Cardiac septum (tissue), 1 donor: ENCODE data around the gene FNTB. TPM values are rescaled to one million over a fixed set of nuclear protein-coding genes. Genes with fewer than 3 reads are reported as not detected.

Experiments used
- DNase-seq: peaks from one replicate; pipeline ENCODE4 v3.0.0-alpha.2; 2020; ENCODE audit warnings: low spot score
- intact Hi-C: fragments of 100-400 bp; cut with DNase I; formaldehyde crosslinking; loops from one replicate; pipeline ENCODE4 v1.14.0; 2022
- total RNA-seq: library from RNA; stranded (reverse); fragmentation: NEBNext Ultra II Directional; extraction: Animal tissue kit (Norgen Biotek cat#: 25700); gene quantifications from one replicate; pipeline ENCODE4 v1.2.1, GENCODE V29; 2021
- donor health status: DM: no; HTN: no; CAD: no.

Gene FNTB
- total RNA-seq, 1 donor from 2014 or later, result 18.7 TPM

- intact Hi-C loops, result no loop called here
- peak; percentile 70 for DNase-seq
Observed at GRCh38 chr14:64951724-64952123, 35.0 kb upstream of the FNTB start.

- DNase-seq, result peak; percentile 54
- intact Hi-C loops, result no loop called here
Observed at GRCh38 chr14:64952598-64953309, 33.9 kb upstream of the FNTB start.

DNA sequence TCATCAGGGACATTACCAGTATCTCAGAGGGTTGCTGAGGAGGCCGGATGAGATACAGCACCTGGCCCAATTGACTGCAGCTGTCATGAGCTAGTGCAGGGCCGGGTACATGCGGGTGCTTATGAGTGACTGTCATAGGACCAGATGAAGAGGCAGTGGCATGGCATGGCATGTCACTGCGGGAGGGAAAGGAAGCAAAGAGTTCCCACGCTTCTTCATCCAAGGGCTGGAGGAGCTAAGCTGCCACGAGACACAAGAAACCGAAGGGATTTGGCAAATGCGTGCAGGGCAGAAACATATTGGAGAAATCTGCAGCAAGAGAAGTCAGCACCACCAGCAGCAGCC is 33.4 kb upstream of the FNTB start:
- peak; percentile 70 for DNase-seq
- intact Hi-C loops, result no loop called here

- peak; percentile 53 for DNase-seq
- intact Hi-C loops, result no loop called here
Observed at GRCh38 chr14:64953661-64954060, 33.0 kb upstream of the FNTB start.

GRCh38 chr14:64954491-64955240 is 32.0 kb upstream of the FNTB start:
- DNase-seq, result peak; percentile 44
- intact Hi-C loops, result no loop called here

DNA sequence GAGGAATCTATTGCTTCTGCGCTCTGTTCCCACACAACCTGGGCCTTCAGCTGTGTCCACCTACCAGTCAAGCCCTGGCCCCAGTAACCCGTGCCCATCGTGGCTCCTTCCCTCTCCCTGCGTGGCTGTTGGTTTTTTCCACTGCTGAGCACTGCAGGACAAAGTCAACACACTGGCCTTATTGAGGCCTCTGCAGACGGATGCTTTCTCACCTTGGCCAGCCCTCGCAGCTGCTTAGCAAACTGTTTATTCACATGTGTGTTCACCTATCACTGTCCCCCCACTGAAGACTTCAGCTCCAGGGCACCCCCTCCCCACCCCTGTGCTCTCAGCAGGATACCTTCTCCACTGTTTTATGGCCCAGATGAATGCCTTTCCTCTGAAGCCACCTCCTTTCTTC is 31.4 kb upstream of the FNTB start:
- intact Hi-C loops, result no loop called here
- peak; percentile 66 for DNase-seq

- DNase-seq, result peak; percentile 19
- intact Hi-C loops, result no loop called here
Observed at GRCh38 chr14:64956697-64957406, 29.8 kb upstream of the FNTB start.

DNA sequence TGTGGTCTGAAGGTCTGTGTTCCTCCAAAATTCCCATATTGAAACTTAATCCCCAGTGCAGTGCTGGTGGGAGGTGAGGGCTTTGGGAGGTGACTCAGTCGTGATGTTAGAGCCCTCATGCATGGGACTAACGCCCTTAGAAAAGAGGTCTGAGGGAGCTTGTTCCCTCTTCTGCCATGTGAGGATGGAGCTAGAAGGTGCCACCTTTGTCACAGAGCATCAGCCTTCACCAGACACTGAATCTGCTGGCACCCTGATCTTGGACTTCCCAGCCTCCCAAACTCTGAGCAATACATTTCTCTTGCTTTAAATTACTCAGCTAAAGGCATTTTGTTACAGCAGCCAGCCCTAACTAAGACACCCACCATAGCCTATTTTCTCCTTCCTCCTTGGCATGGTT is 28.5 kb upstream of the FNTB start:
- intact Hi-C loops, result no loop called here

DNA sequence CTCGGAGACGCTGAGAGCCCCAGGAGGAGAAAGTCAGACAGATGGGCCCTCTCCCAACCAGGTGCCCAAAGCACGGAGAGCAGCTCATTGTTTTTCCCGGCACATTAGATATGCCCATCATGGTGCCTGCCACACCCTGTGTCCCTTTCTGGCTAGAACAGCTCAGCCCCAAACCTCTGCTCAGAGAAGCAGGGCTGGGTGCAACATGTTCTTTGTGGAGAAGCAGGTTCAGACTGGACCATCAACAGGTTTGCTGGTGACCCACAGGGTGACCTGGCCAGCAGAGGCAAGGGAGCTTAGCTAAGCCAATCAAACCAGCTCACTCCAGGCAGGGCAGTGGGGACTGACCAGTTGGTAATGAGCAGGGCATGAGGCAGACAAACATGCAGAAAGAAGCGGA is 28.0 kb upstream of the FNTB start:
- no peak for DNase-seq
- intact Hi-C loops, result no loop called here

More for the DNA sequence above, 28.5 kb upstream of the FNTB start:
- peak; percentile 22 for DNase-seq

DNA sequence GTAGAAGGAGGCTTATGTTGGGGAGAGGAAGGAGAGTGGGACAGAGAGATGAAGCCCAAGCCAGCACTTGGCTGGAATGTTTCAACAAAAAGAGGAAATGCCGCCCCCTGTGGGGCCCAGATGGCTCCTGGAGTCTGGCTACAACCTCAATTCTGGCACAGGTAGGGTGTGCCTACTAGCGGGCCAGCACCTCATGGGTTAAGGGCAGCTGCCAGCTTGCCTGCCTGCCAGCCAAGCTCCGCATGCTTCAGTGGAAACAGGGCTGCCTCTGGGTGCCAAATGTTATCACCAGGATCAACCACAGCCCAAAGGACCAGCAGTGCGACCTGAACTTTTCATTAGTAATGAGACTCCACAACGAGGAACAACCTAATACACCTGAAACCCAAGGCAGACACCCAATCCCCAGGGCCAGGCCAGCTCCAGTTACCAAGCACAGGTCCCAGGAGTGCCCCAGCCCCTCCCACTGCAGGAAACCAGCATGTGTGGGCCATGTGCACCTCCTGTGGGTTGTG is 25.9 kb upstream of the FNTB start:
- no peak for DNase-seq
- intact Hi-C loops, result no loop called here

DNA sequence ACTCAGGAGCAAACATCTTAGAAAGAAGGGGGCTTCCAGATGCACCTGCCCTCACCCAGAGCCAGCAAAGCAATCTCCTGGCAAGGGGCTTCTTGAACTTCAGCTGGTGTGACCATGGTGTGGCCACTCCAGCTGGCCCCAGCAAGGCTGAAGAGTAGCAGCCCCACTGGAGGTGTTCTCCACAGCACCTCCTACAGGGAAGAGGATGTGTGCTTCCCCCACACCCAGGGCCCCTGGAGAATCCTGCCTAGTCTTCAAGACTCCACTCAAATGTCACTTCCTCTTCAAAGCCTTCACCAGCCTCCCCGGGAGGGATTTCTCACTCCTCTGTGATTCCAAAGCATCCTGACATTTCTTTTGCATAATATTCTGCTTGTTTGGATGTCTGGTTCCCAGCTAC is 23.1 kb upstream of the FNTB start:
- intact Hi-C loops, result no loop called here
- no peak for DNase-seq

GRCh38 chr14:64965356-64966000 is 21.2 kb upstream of the FNTB start:
- DNase-seq, result no peak
- intact Hi-C loops, result no loop called here

- intact Hi-C loops, result no loop called here
- DNase-seq, result no peak
Observed at GRCh38 chr14:64966976-64967375, 19.7 kb upstream of the FNTB start.

DNA sequence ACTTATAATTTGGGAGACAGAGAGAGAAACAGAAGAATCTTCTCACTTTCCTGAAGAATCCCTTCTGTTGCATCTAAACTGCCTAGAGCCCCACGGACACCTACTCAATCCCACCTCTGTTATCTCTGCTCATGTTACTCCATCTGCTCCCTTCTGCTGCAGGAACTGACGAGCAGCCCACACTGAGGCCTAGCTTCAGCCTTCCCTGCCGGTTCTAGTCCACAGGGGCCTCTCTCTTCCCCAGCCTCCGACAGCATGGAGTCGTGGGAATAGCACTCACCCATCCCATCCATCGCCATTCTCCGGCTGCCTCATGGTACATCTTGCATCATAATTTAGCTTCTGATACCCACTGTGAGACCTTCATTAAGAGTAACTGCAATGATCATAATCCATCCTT is 18.5 kb upstream of the FNTB start:
- intact Hi-C loops, result no loop called here
- DNase-seq, result no peak

- no peak for DNase-seq
- intact Hi-C loops, result no loop called here
Observed at GRCh38 chr14:64968651-64969050, 18.0 kb upstream of the FNTB start.

- intact Hi-C loops, result loop anchor here (5.0 kb wide), 1 partner anchor 58 kb away; the partner anchor contains the start of gene CHURC1
- DNase-seq, result no peak
Observed at GRCh38 chr14:64970041-64970440, 16.7 kb upstream of the FNTB start.

- intact Hi-C loops, result loop anchor here (5.0 kb wide), 1 partner anchor 59 kb away; the partner anchor contains the start of gene CHURC1
Observed at GRCh38 chr14:64970776-64971477, 15.8 kb upstream of the FNTB start.

GRCh38 chr14:64971491-64971942 is 15.2 kb upstream of the FNTB start:
- DNase-seq, result no peak
- intact Hi-C loops, result loop anchor here (5.0 kb wide), 1 partner anchor 59 kb away; the partner anchor contains the start of gene CHURC1

More at GRCh38 chr14:64970776-64971477, 15.8 kb upstream of the FNTB start:
- DNase-seq, result no peak
